Type B pancreatic cell (in vitro differentiated cells): Measurements from ENCODE around the gene CTSF. TPM values are rescaled to one million over a fixed set of nuclear protein-coding genes. Genes with fewer than 3 reads are reported as not detected.

ENCODE experiments used
- DNase-seq: peaks from one replicate; pipeline ENCODE4 v3.0.0; 2021; ENCODE audit warnings: mixed read lengths; ENCODE audit not compliant: unreplicated experiment; ENCODE audit errors: extremely low spot score
- H3K27ac Mint-ChIP-seq: 2 replicates; pipeline ENCODE4 v1.8.0; 2021; ENCODE audit warnings: mild to moderate bottlenecking, mixed read lengths
- H3K27me3 Mint-ChIP-seq: 2 replicates; pipeline ENCODE4 v1.8.0; 2021; ENCODE audit warnings: mixed read lengths
- H3K36me3 Mint-ChIP-seq: 2 replicates; pipeline ENCODE4 v1.8.0; 2021; ENCODE audit warnings: mixed read lengths
- H3K4me1 Mint-ChIP-seq: one replicate; pipeline ENCODE4 v1.8.0; 2021; ENCODE audit warnings: mixed read lengths; ENCODE audit not compliant: unreplicated experiment
- H3K4me3 Mint-ChIP-seq: 2 replicates; pipeline ENCODE4 v1.8.0; 2021; ENCODE audit warnings: mild to moderate bottlenecking, mixed read lengths
- H3K9me3 Mint-ChIP-seq: 2 replicates; pipeline ENCODE4 v1.8.0; 2021; ENCODE audit warnings: mixed read lengths
- CTCF ChIP-seq: fragments of 200-600 bp; sonication (generic); conservative IDR thresholded peaks from 2 replicates; pipeline ENCODE4 v1.5.0; 2021; ENCODE audit warnings: antibody characterized with exemption, mild to moderate bottlenecking
- total RNA-seq: library from RNA; stranded (reverse); gene quantifications from 2 replicates; pipeline ENCODE4 v1.2.1, GENCODE V29; 2021; ENCODE audit warnings: low replicate concordance

The CTSF gene
- total RNA-seq, 1 donor from 2014 or later, result not detected

- no peak overlapping the region for H3K4me3 Mint-ChIP-seq
- DNase-seq, result no peak
- H3K27me3 Mint-ChIP-seq, result no peaks in the 10 kb centered on the region
- H3K9me3 Mint-ChIP-seq, result no peaks in the 10 kb centered on the region
- H3K36me3 Mint-ChIP-seq, result peaks cover 19% of the 10 kb centered on the region
- H3K27ac Mint-ChIP-seq, result no peak overlapping the region
- no peaks in the 10 kb centered on the region for H3K4me1 Mint-ChIP-seq
- TF ChIP-seq CTCF, result no peak
Measured at GRCh38 chr11:66523611-66524010, 44.8 kb downstream of the CTSF start.

Other genes starting within 250 kb of the CTSF start
- gene RIN1, start 232.2 kb downstream of the CTSF start, total RNA-seq, result 2.8 and 9.5 TPM in 2 replicates
- 35.1 and 42.4 TPM in 2 replicates for gene BRMS1, start 223.5 kb downstream of the CTSF start, total RNA-seq
- 16.0 and 31.9 TPM in 2 replicates for gene B4GAT1, start 221.0 kb downstream of the CTSF start, total RNA-seq
- gene SLC29A2, start 196.8 kb downstream of the CTSF start, total RNA-seq, result 22.2 and 31.7 TPM in 2 replicates
- gene NPAS4, start 147.6 kb downstream of the CTSF start, total RNA-seq, result 0.14 and 0.77 TPM in 2 replicates
- 53.0 and 69.8 TPM in 2 replicates for gene MRPL11, start 129.8 kb downstream of the CTSF start, total RNA-seq
- 17.9 and 25.0 TPM in 2 replicates for gene PELI3, start 101.7 kb downstream of the CTSF start, total RNA-seq
- 42.7 and 44.0 TPM in 2 replicates for gene DPP3, start 88.2 kb downstream of the CTSF start, total RNA-seq
- gene BBS1, start 58.0 kb downstream of the CTSF start, total RNA-seq, result 43.1 and 71.8 TPM in 2 replicates
- 8.7 and 12.7 TPM in 2 replicates for gene ZDHHC24, start 22.6 kb downstream of the CTSF start, total RNA-seq
- gene ACTN3, start 21.7 kb downstream of the CTSF start, total RNA-seq, result 0.57 and 2.6 TPM in 2 replicates
- 0.94 and 1.1 TPM in 2 replicates for gene CCDC87, start 24.5 kb upstream of the CTSF start, total RNA-seq
- 40.9 and 58.0 TPM in 2 replicates for gene CCS, start 24.6 kb upstream of the CTSF start, total RNA-seq
- gene RBM14, start 48.0 kb upstream of the CTSF start, total RNA-seq, result 106 and 128 TPM in 2 replicates
- gene RBM4, start 70.1 kb upstream of the CTSF start, total RNA-seq, result 191 and 228 TPM in 2 replicates
- 25.2 and 49.1 TPM in 2 replicates for gene RBM4B, start 109.3 kb upstream of the CTSF start, total RNA-seq
- gene SPTBN2, start 160.6 kb upstream of the CTSF start, total RNA-seq, result 56.0 and 139 TPM in 2 replicates